T-helper 2 cell treated with Interferon-gamma antibody and Interleukin-4, amounts not matched to agents 5 μg/mL and 100 μg/mL, for 36 hours (primary cell): ENCODE results near the gene AHSA1.

Source experiments
- DNase-seq: peaks from one replicate; pipeline ENCODE4 v3.0.0; 2021; ENCODE audit warnings: low spot score
- H3K27ac Mint-ChIP-seq: one replicate; pipeline ENCODE4 v1.8.0; 2021; ENCODE audit warnings: mild to moderate bottlenecking, mixed read lengths
- H3K27me3 Mint-ChIP-seq: one replicate; pipeline ENCODE4 v1.8.0; 2021; ENCODE audit warnings: low read depth, mixed read lengths
- H3K36me3 Mint-ChIP-seq: one replicate; pipeline ENCODE4 v1.8.0; 2021; ENCODE audit warnings: low read depth, mixed read lengths
- H3K4me1 Mint-ChIP-seq: one replicate; pipeline ENCODE4 v1.8.0; 2021; ENCODE audit warnings: low read depth, mixed read lengths
- H3K4me3 Mint-ChIP-seq: one replicate; pipeline ENCODE4 v1.8.0; 2022; ENCODE audit warnings: mild to moderate bottlenecking, moderate library complexity, mixed read lengths
- H3K9me3 Mint-ChIP-seq: one replicate; pipeline ENCODE4 v1.8.0; 2021; ENCODE audit warnings: mixed read lengths

AHSA1 gene

DNA sequence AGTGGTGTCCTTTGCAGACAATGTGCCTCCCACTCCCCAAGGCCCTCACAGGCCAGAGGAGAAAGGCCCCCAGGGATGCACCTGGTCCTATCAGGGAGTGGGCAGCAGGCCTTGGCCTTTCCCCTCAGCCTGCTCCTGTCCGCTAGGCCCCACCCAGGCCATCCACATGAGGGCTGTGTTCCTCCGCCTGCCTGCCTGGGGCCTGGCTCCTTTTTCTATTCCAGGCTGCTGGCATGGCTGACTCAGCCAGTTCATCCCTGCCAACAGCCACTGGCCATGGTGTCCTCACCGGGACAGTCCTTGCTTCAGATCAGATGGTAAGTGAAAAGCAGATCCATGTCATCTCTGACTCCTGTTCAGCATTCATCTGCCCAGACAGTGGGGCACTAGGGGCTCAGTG lies 27.4 kb downstream of the AHSA1 start:
- Mint-ChIP-seq H3K27me3 (no peaks in the 10 kb centered on the region), H3K27ac (no peak overlapping the region), H3K4me3 (no peak overlapping the region), H3K4me1 (no peaks in the 10 kb centered on the region), H3K36me3 (no peaks in the 10 kb centered on the region), H3K9me3 (no peaks in the 10 kb centered on the region)
- DNase-seq, result no peak

DNA sequence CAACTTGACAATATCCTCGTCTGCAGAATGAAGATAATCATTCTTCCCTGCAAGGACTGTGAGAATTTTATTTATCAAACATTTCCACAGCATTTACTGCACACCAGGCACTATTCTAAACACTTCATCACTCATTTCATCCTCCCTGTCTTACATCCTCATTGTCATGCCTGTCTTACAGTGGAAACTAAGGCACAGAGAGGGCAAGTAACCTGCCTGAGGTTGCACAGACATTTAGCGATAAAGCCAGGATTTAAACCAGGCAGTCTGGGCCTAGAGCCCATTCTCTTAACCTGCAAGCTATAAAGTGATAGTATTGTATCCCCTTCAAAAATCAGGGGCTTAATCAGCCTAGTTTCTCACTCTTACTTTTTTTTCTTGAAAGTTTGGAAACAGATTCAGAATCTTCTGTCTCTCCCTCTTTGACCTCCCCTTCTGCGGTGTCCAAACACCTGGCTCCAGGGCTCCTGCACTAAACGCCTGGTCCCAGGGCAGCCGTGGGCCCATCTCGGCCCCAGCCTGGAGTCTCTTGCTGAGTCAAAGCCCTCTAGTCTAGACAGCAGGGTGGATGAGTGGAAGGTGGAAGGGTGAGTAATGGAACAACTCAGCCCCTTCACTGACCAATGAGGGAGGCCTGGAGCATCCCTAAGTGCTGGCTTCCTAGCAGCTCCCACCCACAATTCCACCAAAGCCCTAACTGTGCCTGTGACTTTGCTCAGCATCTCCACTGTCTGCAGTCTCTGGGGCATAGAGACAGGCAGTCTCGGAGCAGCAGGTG lies 28.2 kb downstream of the AHSA1 start:
- Mint-ChIP-seq H3K27me3 (no peaks in the 10 kb centered on the region), H3K36me3 (no peaks in the 10 kb centered on the region), H3K27ac (no peak overlapping the region), H3K4me1 (no peaks in the 10 kb centered on the region), H3K4me3 (no peak overlapping the region), H3K9me3 (no peaks in the 10 kb centered on the region)
- DNase-seq, result no peak

- Mint-ChIP-seq H3K36me3 (no peaks in the 10 kb centered on the region), H3K27ac (no peak overlapping the region), H3K27me3 (no peaks in the 10 kb centered on the region), H3K9me3 (no peaks in the 10 kb centered on the region), H3K4me3 (no peak overlapping the region), H3K4me1 (no peaks in the 10 kb centered on the region)
- DNase-seq, result no peak
Observed at GRCh38 chr14:77488558-77488957, 30.7 kb downstream of the AHSA1 start.

GRCh38 chr14:77489041-77489440 lies 31.1 kb downstream of the AHSA1 start:
- H3K27ac Mint-ChIP-seq, result no peak overlapping the region
- no peak for DNase-seq

DNA sequence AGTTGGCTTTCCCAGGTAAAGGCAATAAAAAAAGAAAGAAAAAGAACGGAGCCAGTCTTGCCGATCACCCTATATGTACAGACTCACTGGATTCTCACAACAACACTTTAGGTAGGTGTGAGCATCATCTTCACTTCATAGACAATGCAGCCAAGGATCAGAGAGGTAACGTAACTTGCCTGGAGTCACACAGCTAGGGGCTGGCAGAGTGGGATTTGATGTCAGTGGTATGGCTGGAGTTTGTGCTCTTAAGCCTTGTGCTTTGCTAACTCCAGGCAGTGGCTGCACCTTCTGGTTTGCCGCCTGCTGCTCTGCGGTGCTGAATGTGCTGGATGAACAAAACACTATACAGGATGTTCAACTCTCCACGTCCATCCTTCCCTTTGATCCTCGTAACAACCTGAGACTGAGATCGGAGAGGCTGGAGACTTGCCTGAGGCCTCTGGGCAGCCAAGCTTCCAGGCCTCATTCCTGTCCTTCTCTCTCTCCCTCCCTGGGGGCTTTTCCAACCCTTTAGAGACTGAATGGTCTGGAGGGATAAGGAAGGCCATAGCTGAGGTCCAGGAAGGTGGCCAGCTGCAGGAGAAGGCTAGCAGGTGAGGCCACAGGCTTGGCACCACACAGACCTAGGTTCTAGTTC lies 32.6 kb downstream of the AHSA1 start:
- H3K36me3 Mint-ChIP-seq, result no peaks in the 10 kb centered on the region
- no peak overlapping the region for H3K4me3 Mint-ChIP-seq
- DNase-seq, result no peak
- H3K27me3 Mint-ChIP-seq, result peaks cover under 1% of the 10 kb centered on the region
- H3K9me3 Mint-ChIP-seq, result no peaks in the 10 kb centered on the region
- H3K27ac Mint-ChIP-seq, result no peak overlapping the region
- H3K4me1 Mint-ChIP-seq, result no peaks in the 10 kb centered on the region

More at GRCh38 chr14:77489041-77489440, 31.1 kb downstream of the AHSA1 start:
- H3K9me3 Mint-ChIP-seq, result no peaks in the 10 kb centered on the region
- no peaks in the 10 kb centered on the region for H3K4me1 Mint-ChIP-seq
- H3K27me3 Mint-ChIP-seq, result no peaks in the 10 kb centered on the region
- no peak overlapping the region for H3K4me3 Mint-ChIP-seq
- H3K36me3 Mint-ChIP-seq, result no peaks in the 10 kb centered on the region

GRCh38 chr14:77491056-77491455 lies 33.2 kb downstream of the AHSA1 start:
- no peak for DNase-seq
- H3K27ac Mint-ChIP-seq, result no peak overlapping the region
- no peaks in the 10 kb centered on the region for H3K36me3 Mint-ChIP-seq
- H3K4me3 Mint-ChIP-seq, result no peak overlapping the region
- no peaks in the 10 kb centered on the region for H3K9me3 Mint-ChIP-seq
- peaks cover 6% of the 10 kb centered on the region for H3K27me3 Mint-ChIP-seq
- no peaks in the 10 kb centered on the region for H3K4me1 Mint-ChIP-seq

DNA sequence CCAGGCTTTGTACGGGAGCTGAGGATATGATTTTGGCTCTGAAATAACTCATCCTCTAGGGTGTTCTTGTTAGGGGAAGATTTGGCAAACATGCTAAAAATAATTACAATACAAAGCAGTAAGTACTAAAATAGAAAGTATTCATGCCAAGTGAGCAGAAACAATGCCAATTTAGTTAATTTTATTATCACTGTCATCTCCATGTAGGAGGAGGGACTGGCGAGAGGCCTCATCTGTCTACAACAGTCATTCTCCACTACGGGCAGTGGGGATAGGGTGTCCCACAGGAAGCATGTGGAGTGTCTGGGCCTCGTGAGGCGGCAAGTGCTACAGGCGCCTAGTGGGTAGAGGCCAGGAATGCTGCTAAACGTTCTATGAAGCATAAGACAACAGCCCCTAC lies 37.4 kb downstream of the AHSA1 start:
- Mint-ChIP-seq H3K4me1 (no peaks in the 10 kb centered on the region), H3K9me3 (no peaks in the 10 kb centered on the region), H3K27me3 (peaks cover 32% of the 10 kb centered on the region), H3K4me3 (no peak overlapping the region), H3K36me3 (no peaks in the 10 kb centered on the region), H3K27ac (no peak overlapping the region)
- DNase-seq, result no peak

- H3K36me3 Mint-ChIP-seq, result no peaks in the 10 kb centered on the region
- peak; percentile 39 for DNase-seq
- peaks cover 4% of the 10 kb centered on the region for H3K9me3 Mint-ChIP-seq
- no peak within 1 kb of the TSS for H3K27ac Mint-ChIP-seq
- H3K4me3 Mint-ChIP-seq, result peak within 1 kb of the TSS; percentile 60
- H3K27me3 Mint-ChIP-seq, result peaks cover 38% of the 10 kb centered on the region
- H3K4me1 Mint-ChIP-seq, result no peaks in the 10 kb centered on the region
Observed at GRCh38 chr14:77498120-77498979, 40.5 kb downstream of the AHSA1 start, which contains the start of gene ISM2. ISM2 (minus strand) TSS chr14:77498816; CDS start chr14:77498793, 23 bp downstream.

- Mint-ChIP-seq H3K27me3 (peaks cover 38% of the 10 kb centered on the region), H3K27ac (no peak overlapping the region), H3K9me3 (peaks cover 4% of the 10 kb centered on the region)
Observed at GRCh38 chr14:77498984-77499527, 41.2 kb downstream of the AHSA1 start.

DNA sequence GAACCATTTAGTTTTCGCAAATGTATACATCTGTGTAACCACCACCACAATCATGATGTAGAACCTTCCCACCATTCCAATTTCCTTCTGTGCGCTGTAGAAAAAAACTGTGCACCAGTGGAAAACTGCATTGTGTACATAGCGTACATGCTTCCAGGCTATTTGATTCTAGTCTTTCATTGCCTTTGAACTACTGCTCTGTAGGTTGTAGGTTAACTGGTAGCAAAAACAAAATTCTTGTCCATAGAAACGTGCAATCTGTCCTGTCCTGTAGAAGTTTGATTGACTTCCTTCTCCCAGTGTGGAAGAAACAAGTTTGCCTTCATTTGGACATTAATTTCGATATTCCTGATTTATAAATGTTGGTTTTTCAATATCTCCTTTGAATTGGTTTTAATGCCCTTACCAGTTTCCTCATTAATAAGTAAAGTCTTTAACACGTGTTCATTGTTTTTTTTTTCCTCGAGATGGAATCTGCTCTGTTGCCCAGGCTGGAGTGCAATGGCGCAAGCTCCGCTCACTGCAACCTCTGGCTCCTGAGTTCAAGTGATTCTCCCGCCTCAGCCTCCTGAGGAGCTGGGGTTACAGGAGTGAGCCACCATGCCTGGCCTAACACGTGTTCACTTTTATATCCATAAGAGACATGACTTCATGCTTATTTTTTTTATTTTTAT lies 44.4 kb downstream of the AHSA1 start:
- Mint-ChIP-seq H3K4me1 (no peaks in the 10 kb centered on the region), H3K36me3 (peaks cover 8% of the 10 kb centered on the region), H3K4me3 (no peak overlapping the region), H3K27ac (no peak overlapping the region), H3K9me3 (peaks cover 4% of the 10 kb centered on the region), H3K27me3 (peaks cover 26% of the 10 kb centered on the region)
- no peak for DNase-seq

More at GRCh38 chr14:77498984-77499527, 41.2 kb downstream of the AHSA1 start:
- DNase-seq, result no peak
- no peaks in the 10 kb centered on the region for H3K4me1 Mint-ChIP-seq
- H3K36me3 Mint-ChIP-seq, result no peaks in the 10 kb centered on the region
- H3K4me3 Mint-ChIP-seq, result peak overlapping the region; percentile 34

GRCh38 chr14:77503138-77503537 lies 45.2 kb downstream of the AHSA1 start:
- H3K27me3 Mint-ChIP-seq, result peaks cover 18% of the 10 kb centered on the region
- no peak overlapping the region for H3K4me3 Mint-ChIP-seq
- peaks cover 4% of the 10 kb centered on the region for H3K9me3 Mint-ChIP-seq
- H3K36me3 Mint-ChIP-seq, result peaks cover 11% of the 10 kb centered on the region
- no peaks in the 10 kb centered on the region for H3K4me1 Mint-ChIP-seq
- H3K27ac Mint-ChIP-seq, result no peak overlapping the region
- no peak for DNase-seq

GRCh38 chr14:77505031-77505430 lies 47.1 kb downstream of the AHSA1 start:
- DNase-seq, result no peak
- Mint-ChIP-seq H3K36me3 (peaks cover 18% of the 10 kb centered on the region), H3K4me3 (no peak overlapping the region), H3K9me3 (peaks cover 4% of the 10 kb centered on the region), H3K4me1 (no peaks in the 10 kb centered on the region), H3K27me3 (peaks cover 9% of the 10 kb centered on the region), H3K27ac (no peak overlapping the region)

- H3K27ac Mint-ChIP-seq, result no peak overlapping the region
- peaks cover 30% of the 10 kb centered on the region for H3K36me3 Mint-ChIP-seq
- DNase-seq, result no peak
- H3K27me3 Mint-ChIP-seq, result no peaks in the 10 kb centered on the region
- peaks cover 4% of the 10 kb centered on the region for H3K9me3 Mint-ChIP-seq
- H3K4me1 Mint-ChIP-seq, result no peaks in the 10 kb centered on the region
- H3K4me3 Mint-ChIP-seq, result no peak overlapping the region
Observed at GRCh38 chr14:77507762-77508161, 49.9 kb downstream of the AHSA1 start.
